ENCODE results near the gene SCYGR5.
A peak's percentile ranks its signal among the peaks of the same experiment; 100 is the strongest.

SCYGR5 gene

DNA sequence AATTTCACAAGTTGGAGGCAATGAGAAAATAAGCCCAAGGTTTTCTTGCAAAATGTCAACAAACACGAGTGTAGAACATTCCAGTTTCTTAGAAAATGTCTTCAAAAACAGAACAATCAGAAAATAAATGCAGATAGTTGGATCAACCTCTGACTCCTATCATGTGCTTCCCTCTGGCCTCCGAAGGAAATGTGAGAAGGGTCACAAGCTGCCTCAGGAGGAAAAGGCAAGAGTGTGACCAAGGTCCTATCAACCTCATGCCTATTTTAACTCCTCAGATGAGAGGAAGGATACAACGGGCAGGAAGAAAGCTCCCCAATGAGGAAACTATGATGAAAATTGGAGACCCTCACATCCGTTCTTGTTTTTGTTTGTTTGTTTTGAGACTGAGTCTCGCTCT, 7.9 kb downstream of the SCYGR5 start:
- no peak for DNase-seq

DNA sequence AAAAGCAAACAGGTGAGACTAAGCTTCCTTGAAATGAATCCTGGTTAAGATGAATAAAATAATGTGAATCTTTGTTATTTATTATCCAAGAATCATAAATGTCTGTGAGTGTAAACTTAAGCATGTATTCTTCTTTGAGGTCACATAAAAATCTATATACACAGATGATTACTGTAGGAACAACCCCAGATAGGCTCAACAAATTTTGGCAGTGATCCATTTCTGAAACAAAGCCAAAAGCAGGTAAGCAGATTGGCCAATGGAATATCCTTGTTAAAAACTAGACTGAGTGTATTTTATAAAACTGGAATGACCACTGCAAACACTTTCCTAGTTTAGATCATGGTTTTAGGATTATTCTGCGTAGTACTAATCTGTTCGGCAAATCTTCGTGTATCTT, 11.3 kb downstream of the SCYGR5 start:
- no peak for DNase-seq

- no peak for DNase-seq
These were observed 17.7 kb downstream of the SCYGR5 start for GRCh38 chr2:227684258-227684657.

DNA sequence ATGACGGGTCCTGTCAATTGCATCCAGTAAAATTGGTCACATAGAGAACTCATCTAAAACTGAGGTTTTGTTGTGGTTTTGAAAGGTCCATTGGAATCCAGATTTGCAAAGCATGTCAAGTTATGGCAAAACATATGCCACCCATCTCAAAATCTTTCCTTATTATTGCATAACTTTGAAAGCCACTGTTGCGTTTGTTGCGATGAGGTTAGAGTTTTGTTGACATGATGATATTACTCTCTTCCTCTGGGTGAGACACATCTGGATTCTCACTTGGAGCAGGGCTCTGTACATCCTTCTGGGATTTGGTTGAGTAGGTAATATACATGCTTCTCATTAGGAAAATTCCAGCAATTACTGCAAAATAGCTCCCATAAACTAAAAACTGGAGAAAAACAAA, 20.6 kb downstream of the SCYGR5 start:
- DNase-seq: no peak

GRCh38 chr2:227696990-227697679, 30.5 kb downstream of the SCYGR5 start:
- DNase-seq: no peak

GRCh38 chr2:227701556-227701955, 35.0 kb downstream of the SCYGR5 start:
- DNase-seq: no peak

DNA sequence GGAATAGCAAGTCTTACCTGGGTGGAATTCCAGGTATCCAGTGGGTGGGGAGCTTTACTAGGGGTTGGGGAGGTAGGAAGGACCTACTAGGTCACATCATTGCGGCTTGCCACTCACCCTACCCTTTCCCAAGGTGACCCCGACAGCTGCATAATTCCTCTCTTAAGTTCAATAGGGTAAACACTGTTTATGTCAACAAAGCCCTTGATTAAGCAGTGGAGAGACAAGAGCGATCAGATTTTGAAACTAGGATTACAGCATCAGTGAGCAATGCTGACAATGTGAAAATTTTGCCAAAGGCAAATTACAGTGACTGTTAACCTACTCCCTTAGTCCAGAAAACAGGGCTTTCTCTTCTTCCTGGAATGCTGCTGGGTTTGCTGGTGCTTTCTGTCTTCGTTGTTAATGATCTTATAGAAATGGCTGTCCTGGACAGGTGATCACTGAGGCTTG, 36.7 kb downstream of the SCYGR5 start:
- peak in 1 of 3 experiments; percentile 25 for DNase-seq

DNA sequence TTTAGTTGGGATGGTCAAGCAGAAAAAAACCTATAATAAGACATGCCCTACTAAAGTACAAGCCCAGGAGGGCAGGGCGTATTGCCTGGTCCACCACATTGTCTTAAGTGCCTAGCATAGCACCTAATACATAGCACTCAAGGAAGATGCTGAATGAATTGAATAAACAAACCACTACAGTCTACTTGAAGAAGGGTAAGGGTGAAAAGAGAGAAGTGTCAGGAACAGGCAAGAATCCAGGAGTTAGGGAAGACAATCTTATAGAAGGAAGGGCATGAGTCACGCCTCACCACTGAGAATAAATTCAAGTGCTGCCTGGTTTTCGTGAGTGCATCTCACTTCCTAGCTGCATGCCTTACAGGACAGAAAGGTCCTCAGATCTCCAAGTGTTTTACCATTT, 37.4 kb downstream of the SCYGR5 start:
- DNase-seq: no peak

DNA sequence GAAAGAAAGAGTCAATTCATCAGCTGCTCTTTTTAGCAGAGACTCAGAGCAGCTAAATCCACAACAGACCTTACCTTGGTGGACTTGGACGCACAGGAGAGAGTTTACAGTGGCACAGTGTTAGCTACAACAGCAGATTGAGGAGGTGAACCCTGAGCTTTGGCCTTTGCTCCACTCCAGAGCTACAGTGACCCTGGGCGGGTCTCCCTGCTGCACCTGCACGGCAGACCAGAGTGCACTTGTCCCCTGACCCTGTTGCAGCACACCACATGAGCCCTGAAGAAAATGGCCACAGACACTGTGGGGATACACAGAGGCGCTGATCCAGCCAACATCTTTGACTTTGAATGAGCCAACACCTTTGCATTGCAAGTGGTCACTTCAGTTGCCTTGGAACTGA, 40.3 kb downstream of the SCYGR5 start:
- no peak for DNase-seq

DNA sequence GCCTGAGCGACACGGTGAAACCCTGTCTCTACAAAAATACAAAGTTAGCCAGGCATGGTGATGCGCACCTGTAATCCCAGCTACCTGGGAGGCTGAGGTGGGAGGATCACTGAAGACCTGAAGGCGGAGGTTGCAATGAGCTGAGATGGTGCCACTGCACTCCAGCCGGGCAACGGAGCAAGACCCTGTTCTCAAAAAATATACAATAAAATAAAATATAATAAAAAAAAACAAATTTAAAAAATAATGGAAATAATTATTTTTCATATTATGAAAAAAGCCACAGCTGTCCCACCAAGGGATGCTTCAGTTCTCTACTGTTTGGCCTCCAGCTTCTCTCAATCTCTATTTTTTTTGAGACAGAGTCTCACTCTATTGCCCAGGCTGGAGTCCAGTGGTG, 40.8 kb downstream of the SCYGR5 start:
- DNase-seq: no peak

GRCh38 chr2:227710986-227711385, 44.4 kb downstream of the SCYGR5 start:
- no peak for DNase-seq

GRCh38 chr2:227713291-227713690, 46.7 kb downstream of the SCYGR5 start:
- DNase-seq: no peak

- no peak for DNase-seq
These were observed 49.9 kb downstream of the SCYGR5 start for GRCh38 chr2:227716501-227716900.

Data from NCI-H1417 (cell line).